ENCODE results near the gene ZNF117.

GRCh38 chr7:64965594-64965993 lies 25.2 kb downstream of the ZNF117 start:
- TF ChIP-seq CTCF (conservative IDR thresholded peaks at IDR 0.05) (no peak), ZFX (IDR thresholded peaks at IDR 0.05) (no peak)
